ENCODE results near the gene ADAMTSL3. TPM values are rescaled to one million over a fixed set of nuclear protein-coding genes. Genes with fewer than 3 reads are reported as not detected.

ADAMTSL3 gene
- total RNA-seq, 4 donors from 2014 or later = 4.9 to 8.8 (median 6.8) TPM

DNA sequence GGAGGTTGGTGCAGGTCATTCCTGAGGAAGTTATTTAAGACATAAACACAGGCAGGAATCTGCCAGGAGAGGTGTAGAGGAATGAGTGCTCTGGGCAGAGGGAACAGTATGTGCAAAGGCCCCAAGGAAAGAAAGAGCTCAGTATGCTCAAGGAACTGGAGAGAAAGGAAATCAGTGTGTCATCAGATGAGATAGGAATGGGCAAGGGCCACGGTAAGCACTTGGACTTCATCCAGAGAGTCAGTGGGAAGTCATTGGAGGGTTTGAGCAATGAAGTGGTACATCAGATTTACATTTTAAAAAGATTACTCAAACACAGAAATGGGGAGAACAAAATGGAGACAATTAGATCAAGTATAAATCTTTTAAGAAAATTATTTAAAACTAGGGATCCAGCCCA, 272.2 kb downstream of the ADAMTSL3 start:
- TF ChIP-seq CTCF (IDR thresholded peaks at IDR 0.05) = no peak
- TF ChIP-seq EP300 (IDR thresholded peaks at IDR 0.05; ENCODE audit: low read depth) = no peak
- no peak for TF ChIP-seq POLR2A (IDR thresholded peaks at IDR 0.05)
- no peak for TF ChIP-seq POLR2AphosphoS5 (IDR thresholded peaks at IDR 0.05)
- no peaks in the 10 kb centered on the region for H3K9me3 ChIP-seq
- intact Hi-C loops (cut with DNase I; ENCODE audit: low total_unique reads) (no loop called here), in situ Hi-C loops (cut with MboI; ENCODE audit: low pct_ligation_motif_present in 1 of 4, low pct_unique_long_range_greater_than_20kb in 1 of 4, low sequenced_read_pairs in 3 of 4) (no loop called here)
- H3K27me3 ChIP-seq = no peaks in the 10 kb centered on the region
- DNase-seq = no peak
- WGBS, 2 donors (ENCODE audit: low coverage in 1 of 2) = 33% methylated on average over 1 of the region's 1 CpG; no CpG with 5 or more reads in 1 of the 2 donors
- no peaks in the 10 kb centered on the region for H3K36me3 ChIP-seq
- H3K4me1 ChIP-seq = peaks cover 0 to 10% (median 4%) of the 10 kb centered on the region in 4 donors
- H3K4me3 ChIP-seq = no peak overlapping the region
- H3K27ac ChIP-seq = no peak overlapping the region

GRCh38 chr15:83927704-83928391, 273.9 kb downstream of the ADAMTSL3 start:
- intact Hi-C loops (cut with DNase I; ENCODE audit: low total_unique reads) (no loop called here), in situ Hi-C loops (cut with MboI; ENCODE audit: low pct_ligation_motif_present in 1 of 4, low pct_unique_long_range_greater_than_20kb in 1 of 4, low sequenced_read_pairs in 3 of 4) (no loop called here)
- no peaks in the 10 kb centered on the region for H3K36me3 ChIP-seq
- H3K27me3 ChIP-seq = no peaks in the 10 kb centered on the region
- H3K27ac ChIP-seq = peak overlapping the region in 1 of 4 donors; percentile 3
- TF ChIP-seq EP300 (IDR thresholded peaks at IDR 0.05; ENCODE audit: low read depth) = no peak
- TF ChIP-seq POLR2AphosphoS5 (IDR thresholded peaks at IDR 0.05) = no peak
- no peak for TF ChIP-seq POLR2A (IDR thresholded peaks at IDR 0.05)
- TF ChIP-seq CTCF (IDR thresholded peaks at IDR 0.05) = no peak
- H3K4me3 ChIP-seq = no peak overlapping the region
- H3K4me1 ChIP-seq = peaks cover 0 to 20% (median 7%) of the 10 kb centered on the region in 4 donors
- no peaks in the 10 kb centered on the region for H3K9me3 ChIP-seq
- DNase-seq = no peak
- WGBS, 2 donors (ENCODE audit: low coverage in 1 of 2) = 63 to 78% methylated on average over 2 of the region's 2 CpGs

GRCh38 chr15:83928392-83928734, 274.4 kb downstream of the ADAMTSL3 start:
- WGBS, 2 donors (ENCODE audit: low coverage in 1 of 2) = 33 to 64% methylated on average over 1 of the region's 1 CpG

DNA sequence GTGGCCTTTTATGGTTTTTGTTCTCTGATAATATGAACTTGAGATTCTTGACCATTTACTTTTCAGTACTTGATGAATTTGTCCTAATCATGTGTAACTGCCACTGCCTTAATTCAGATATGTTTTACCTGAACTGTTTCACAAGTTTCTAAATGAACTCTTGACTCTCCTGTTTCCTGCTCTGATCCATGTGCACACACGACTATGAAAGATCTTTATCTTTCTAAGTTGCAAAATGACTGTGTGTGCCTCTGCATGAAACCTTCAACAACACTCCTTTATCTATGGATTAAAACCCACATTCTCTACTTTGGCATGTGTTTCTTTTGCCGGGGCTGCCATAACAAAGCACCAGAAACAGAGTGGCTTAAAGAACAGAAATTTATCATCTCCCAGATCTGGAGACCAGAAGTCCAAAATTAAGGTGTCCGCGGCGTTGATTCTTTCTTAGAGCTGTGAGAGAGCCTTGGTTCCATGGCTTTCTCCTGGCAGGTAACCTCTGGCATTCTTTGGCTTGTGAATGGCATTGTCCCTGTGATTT, 275.0 kb downstream of the ADAMTSL3 start:
- H3K27ac ChIP-seq = peak overlapping the region in 1 of 4 donors; percentile 73
- H3K4me3 ChIP-seq = no peak overlapping the region
- H3K27me3 ChIP-seq = no peaks in the 10 kb centered on the region
- no peak for DNase-seq
- TF ChIP-seq POLR2AphosphoS5 (IDR thresholded peaks at IDR 0.05) = no peak
- no peak for TF ChIP-seq POLR2A (IDR thresholded peaks at IDR 0.05)
- no peak for TF ChIP-seq EP300 (IDR thresholded peaks at IDR 0.05; ENCODE audit: low read depth)
- no peak for TF ChIP-seq CTCF (IDR thresholded peaks at IDR 0.05)
- peaks cover 0 to 20% (median 7%) of the 10 kb centered on the region in 4 donors for H3K4me1 ChIP-seq
- intact Hi-C loops (cut with DNase I; ENCODE audit: low total_unique reads) (no loop called here), in situ Hi-C loops (cut with MboI; ENCODE audit: low pct_ligation_motif_present in 1 of 4, low pct_unique_long_range_greater_than_20kb in 1 of 4, low sequenced_read_pairs in 3 of 4) (no loop called here)
- 73 to 75% methylated on average over 5 of the region's 5 CpGs for WGBS, 2 donors (ENCODE audit: low coverage in 1 of 2)
- H3K9me3 ChIP-seq = no peaks in the 10 kb centered on the region
- no peaks in the 10 kb centered on the region for H3K36me3 ChIP-seq

More at GRCh38 chr15:83928392-83928734, 274.4 kb downstream of the ADAMTSL3 start:
- no peak for DNase-seq
- intact Hi-C loops (cut with DNase I; ENCODE audit: low total_unique reads) = no loop called here
- no peaks in the 10 kb centered on the region for H3K9me3 ChIP-seq
- no peaks in the 10 kb centered on the region for H3K36me3 ChIP-seq
- H3K4me1 ChIP-seq = peaks cover 0 to 20% (median 7%) of the 10 kb centered on the region in 4 donors
- TF ChIP-seq CTCF (IDR thresholded peaks at IDR 0.05) = no peak
- no peak overlapping the region for H3K4me3 ChIP-seq
- no peaks in the 10 kb centered on the region for H3K27me3 ChIP-seq
- H3K27ac ChIP-seq = peak overlapping the region in 1 of 4 donors; percentile 73
- in situ Hi-C loops (cut with MboI; ENCODE audit: low pct_ligation_motif_present in 1 of 4, low pct_unique_long_range_greater_than_20kb in 1 of 4, low sequenced_read_pairs in 3 of 4) = no loop called here

Measured in transverse colon (tissue), 4 donors.